PFSK-1 (cell line): ENCODE measurements around the gene ARG2.

Source experiments
- FOXP2 ChIP-seq: optimal IDR thresholded peaks from 2 replicates; pipeline ENCODE3; 2011; ENCODE audit warnings: borderline replicate concordance, control low read depth, inconsistent platforms; ENCODE audit not compliant: insufficient read depth; ENCODE audit errors: extremely low read length, extremely low read depth
- POLR2AphosphoS5 ChIP-seq: IDR thresholded peaks from 2 replicates; pipeline ENCODE4 v1.6.1; 2012; ENCODE audit warnings: low read depth, mild to moderate bottlenecking, control low read depth, low read length, moderate library complexity
- SIN3A ChIP-seq: IDR thresholded peaks from 2 replicates; pipeline ENCODE4 v1.6.1; 2012; ENCODE audit warnings: mild to moderate bottlenecking, low read length, moderate library complexity, borderline replicate concordance; ENCODE audit not compliant: insufficient read depth
- TAF1 ChIP-seq: IDR thresholded peaks from 2 replicates; pipeline ENCODE4 v1.6.1; 2012; ENCODE audit warnings: low read length, control low read depth, borderline replicate concordance; ENCODE audit not compliant: insufficient read depth
- TF ChIP-seq, protein P1 (sequence below), 2 experiments: IDR thresholded peaks; 2 replicates each; pipeline versions ENCODE4 v1.6.1 to v1.8.0; 2011 to 2012; ENCODE audit warnings: low read depth in 2 of 2, low read length in 2 of 2, control low read depth in 1 of 2, inconsistent platforms in 1 of 2, mild to moderate bottlenecking in 1 of 2, moderate library complexity in 1 of 2; ENCODE audit not compliant: insufficient read depth in 1 of 2

ARG2 gene

DNA sequence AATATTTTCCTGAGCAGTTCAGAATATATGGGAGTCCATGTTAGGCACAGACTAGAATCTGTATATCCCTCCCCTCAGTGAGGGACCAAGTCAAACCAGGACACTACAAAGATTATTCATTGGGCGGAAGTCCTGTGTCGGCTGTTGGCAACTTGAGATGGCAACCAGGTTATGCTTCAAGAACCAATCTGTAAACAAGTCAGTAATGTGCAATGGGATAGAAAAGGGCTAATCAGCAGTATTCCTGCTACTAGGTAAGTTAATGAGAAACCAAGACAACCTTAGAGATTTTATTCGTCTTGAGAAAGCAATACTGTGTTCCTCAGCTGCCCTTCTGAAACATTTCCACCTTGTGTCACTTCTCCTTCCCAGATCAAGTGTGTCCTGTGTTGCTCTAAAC lies 26.4 kb downstream of the ARG2 start:
- TF ChIP-seq, protein P1, sequence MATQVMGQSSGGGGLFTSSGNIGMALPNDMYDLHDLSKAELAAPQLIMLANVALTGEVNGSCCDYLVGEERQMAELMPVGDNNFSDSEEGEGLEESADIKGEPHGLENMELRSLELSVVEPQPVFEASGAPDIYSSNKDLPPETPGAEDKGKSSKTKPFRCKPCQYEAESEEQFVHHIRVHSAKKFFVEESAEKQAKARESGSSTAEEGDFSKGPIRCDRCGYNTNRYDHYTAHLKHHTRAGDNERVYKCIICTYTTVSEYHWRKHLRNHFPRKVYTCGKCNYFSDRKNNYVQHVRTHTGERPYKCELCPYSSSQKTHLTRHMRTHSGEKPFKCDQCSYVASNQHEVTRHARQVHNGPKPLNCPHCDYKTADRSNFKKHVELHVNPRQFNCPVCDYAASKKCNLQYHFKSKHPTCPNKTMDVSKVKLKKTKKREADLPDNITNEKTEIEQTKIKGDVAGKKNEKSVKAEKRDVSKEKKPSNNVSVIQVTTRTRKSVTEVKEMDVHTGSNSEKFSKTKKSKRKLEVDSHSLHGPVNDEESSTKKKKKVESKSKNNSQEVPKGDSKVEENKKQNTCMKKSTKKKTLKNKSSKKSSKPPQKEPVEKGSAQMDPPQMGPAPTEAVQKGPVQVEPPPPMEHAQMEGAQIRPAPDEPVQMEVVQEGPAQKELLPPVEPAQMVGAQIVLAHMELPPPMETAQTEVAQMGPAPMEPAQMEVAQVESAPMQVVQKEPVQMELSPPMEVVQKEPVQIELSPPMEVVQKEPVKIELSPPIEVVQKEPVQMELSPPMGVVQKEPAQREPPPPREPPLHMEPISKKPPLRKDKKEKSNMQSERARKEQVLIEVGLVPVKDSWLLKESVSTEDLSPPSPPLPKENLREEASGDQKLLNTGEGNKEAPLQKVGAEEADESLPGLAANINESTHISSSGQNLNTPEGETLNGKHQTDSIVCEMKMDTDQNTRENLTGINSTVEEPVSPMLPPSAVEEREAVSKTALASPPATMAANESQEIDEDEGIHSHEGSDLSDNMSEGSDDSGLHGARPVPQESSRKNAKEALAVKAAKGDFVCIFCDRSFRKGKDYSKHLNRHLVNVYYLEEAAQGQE (IDR thresholded peaks at IDR 0.05; ENCODE audit: insufficient read depth in 1 of 2, low read depth in 2 of 2, low read length in 2 of 2): no peak
- TF ChIP-seq FOXP2 (no peak), SIN3A (no peak), POLR2AphosphoS5 (no peak), TAF1 (no peak)

GRCh38 chr14:67650151-67650550 lies 30.4 kb downstream of the ARG2 start:
- no peak for TF ChIP-seq POLR2AphosphoS5
- TF ChIP-seq FOXP2: no peak
- TF ChIP-seq SIN3A: no peak
- no peak for TF ChIP-seq TAF1
- TF ChIP-seq, protein P1 (IDR thresholded peaks at IDR 0.05; ENCODE audit: insufficient read depth in 1 of 2, low read depth in 2 of 2, low read length in 2 of 2): no peak

DNA sequence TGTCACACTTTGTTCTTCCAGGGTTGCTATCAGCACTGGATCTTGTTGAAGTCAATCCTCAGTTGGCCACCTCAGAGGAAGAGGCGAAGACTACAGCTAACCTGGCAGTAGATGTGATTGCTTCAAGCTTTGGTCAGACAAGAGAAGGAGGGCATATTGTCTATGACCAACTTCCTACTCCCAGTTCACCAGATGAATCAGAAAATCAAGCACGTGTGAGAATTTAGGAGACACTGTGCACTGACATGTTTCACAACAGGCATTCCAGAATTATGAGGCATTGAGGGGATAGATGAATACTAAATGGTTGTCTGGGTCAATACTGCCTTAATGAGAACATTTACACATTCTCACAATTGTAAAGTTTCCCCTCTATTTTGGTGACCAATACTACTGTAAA lies 31.0 kb downstream of the ARG2 start:
- TF ChIP-seq SIN3A: no peak
- no peak for TF ChIP-seq POLR2AphosphoS5
- TF ChIP-seq FOXP2: no peak
- TF ChIP-seq TAF1: no peak
- TF ChIP-seq, protein P1 (IDR thresholded peaks at IDR 0.05; ENCODE audit: insufficient read depth in 1 of 2, low read depth in 2 of 2, low read length in 2 of 2): no peak

GRCh38 chr14:67652189-67652588 lies 32.5 kb downstream of the ARG2 start:
- TF ChIP-seq POLR2AphosphoS5 (no peak), FOXP2 (no peak), TAF1 (no peak), SIN3A (no peak)
- TF ChIP-seq, protein P1 (IDR thresholded peaks at IDR 0.05; ENCODE audit: insufficient read depth in 1 of 2, low read depth in 2 of 2, low read length in 2 of 2): no peak
